SK-N-SH (cell line): Measurements from ENCODE around the gene SPAG4. TPM values are rescaled to one million over a fixed set of nuclear protein-coding genes. Genes with fewer than 3 reads are reported as not detected.
A peak's percentile ranks its signal among the peaks of the same experiment; 100 is the strongest.

ENCODE experiments used
- CTCF ChIA-PET: fragments of 300-600, 350-600 bp; formaldehyde crosslinking; extraction: SDS; loops from one replicate; lab custom pipeline; 2021; lab: Yijun Ruan, JAX
- POLR2A ChIA-PET: fragments of 350-600 bp; sonication (Branson Sonifier 250); formaldehyde crosslinking; extraction: SDS; loops from one replicate; lab custom pipeline; 2020; ENCODE audit warnings: antibody characterized with exemption, inconsistent platforms; lab: Yijun Ruan, JAX
- DNase-seq: peaks from one replicate; pipeline ENCODE4 v3.0.0; 2012
- H2AFZ ChIP-seq: fragments of 200-600 bp; sonication (generic); 2 replicates; pipeline ENCODE4 v1.8.1; 2016; ENCODE audit warnings: antibody characterized with exemption, mild to moderate bottlenecking, low read depth
- H3F3A ChIP-seq: fragments of 200-600 bp; sonication (generic); replicated peaks from 2 replicates; pipeline ENCODE3; 2016; ENCODE audit warnings: antibody characterized with exemption, mild to moderate bottlenecking; ENCODE audit not compliant: insufficient read depth
- H3K27ac ChIP-seq, 2 experiments: fragments of 200-500 bp in 1 of 2; fragments of 200-600 bp in 1 of 2; sonication (Bioruptor generic) in 1 of 2; sonication (generic), shearing (Covaris generic) in 1 of 2; 2 replicates each; pipeline versions ENCODE4 v1.5.1 to v1.6.1; 2014 to 2016; ENCODE audit warnings: low read depth in 2 of 2, inconsistent platforms in 1 of 2, low read length in 1 of 2, mild to moderate bottlenecking in 1 of 2, mixed read lengths in 1 of 2
- H3K27me3 ChIP-seq: fragments of 200-600 bp; sonication (generic), shearing (Covaris generic); 2 replicates; pipeline ENCODE4 v1.6.1; 2016; ENCODE audit warnings: mixed run types; ENCODE audit not compliant: insufficient read depth
- H3K36me3 ChIP-seq, 2 experiments: fragments of 200-500 bp in 1 of 2; fragments of 200-600 bp in 1 of 2; sonication (Bioruptor generic) in 1 of 2; sonication (generic) in 1 of 2; replicated peaks in 1 of 2; 2 replicates each; pipeline versions ENCODE3 to v1.5.1; 2014 to 2016; ENCODE audit warnings: low read length in 1 of 2, mild to moderate bottlenecking in 1 of 2; ENCODE audit not compliant: insufficient read depth in 2 of 2, control insufficient read depth in 1 of 2
- H3K4me1 ChIP-seq, 2 experiments: fragments of 200-500 bp in 1 of 2; fragments of 200-600 bp in 1 of 2; sonication (Bioruptor generic) in 1 of 2; sonication (generic), shearing (Covaris generic) in 1 of 2; 2 replicates each; pipeline versions ENCODE4 v1.5.1 to v1.6.1; 2014 to 2016; ENCODE audit warnings: low read depth in 1 of 2, low read length in 1 of 2, mixed run types in 1 of 2; ENCODE audit not compliant: insufficient read depth in 2 of 2, control insufficient read depth in 1 of 2
- H3K4me2 ChIP-seq: fragments of 200-600 bp; sonication (generic), shearing (Covaris generic); 2 replicates; pipeline ENCODE4 v1.6.1; 2017; ENCODE audit warnings: mixed run types
- H3K4me3 ChIP-seq, 2 experiments: fragments of 200-500 bp in 1 of 2; fragments of 200-600 bp in 1 of 2; sonication (Bioruptor generic) in 1 of 2; sonication (generic), shearing (Covaris generic) in 1 of 2; 2 replicates each; pipeline versions ENCODE4 v1.5.1 to v1.8.1; 2014 to 2016; ENCODE audit warnings: low read depth in 2 of 2, inconsistent platforms in 1 of 2, low read length in 1 of 2, mild to moderate bottlenecking in 1 of 2, mixed read lengths in 1 of 2, moderate library complexity in 1 of 2
- H3K79me2 ChIP-seq: fragments of 200-600 bp; sonication (generic); 2 replicates; pipeline ENCODE4 v1.8.1; 2017; ENCODE audit warnings: mild to moderate bottlenecking; ENCODE audit not compliant: insufficient read depth
- H3K9ac ChIP-seq: fragments of 200-600 bp; sonication (generic); 2 replicates; pipeline ENCODE4 v1.6.1; 2017; ENCODE audit warnings: mixed run types
- H3K9me2 ChIP-seq: fragments of 200-600 bp; sonication (generic); 2 replicates; pipeline ENCODE4 v1.6.1; 2017; ENCODE audit warnings: mixed run types
- H3K9me3 ChIP-seq: fragments of 200-600 bp; sonication (generic); 2 replicates; pipeline ENCODE4 v1.6.1; 2017; ENCODE audit warnings: mixed run types, mild to moderate bottlenecking, moderate library complexity
- H4K20me1 ChIP-seq: fragments of 200-600 bp; sonication (generic); 2 replicates; pipeline ENCODE4 v1.6.1; 2017; ENCODE audit warnings: mild to moderate bottlenecking, mixed run types; ENCODE audit not compliant: insufficient read depth
- CTCF ChIP-seq: fragments of 200-600 bp; sonication (generic); IDR thresholded peaks from 2 replicates; pipeline ENCODE4 v1.6.1; 2017; ENCODE audit warnings: antibody characterized with exemption, mild to moderate bottlenecking, moderate library complexity
- EZH2phosphoT487 ChIP-seq: fragments of 200-600 bp; sonication (generic); IDR thresholded peaks from 2 replicates; pipeline ENCODE4 v1.6.1; 2017; ENCODE audit warnings: low read depth, mixed run types, mild to moderate bottlenecking, antibody characterized with exemption, moderate library complexity, borderline replicate concordance
- FOXJ3 ChIP-seq: sonication (generic); formaldehyde crosslinking; IDR thresholded peaks from 2 replicates; pipeline ENCODE4 v1.5.1; 2020; ENCODE audit warnings: mild to moderate bottlenecking, missing genetic modification reagents
- GABPA ChIP-seq: IDR thresholded peaks from 2 replicates; pipeline ENCODE4 v1.4.0; 2012; ENCODE audit warnings: low read depth, mild to moderate bottlenecking
- GATA2 ChIP-seq: sonication (generic); formaldehyde crosslinking; IDR thresholded peaks from 2 replicates; pipeline ENCODE4 v1.5.0; 2020; ENCODE audit warnings: mild to moderate bottlenecking, missing genetic modification reagents
- MAX ChIP-seq: IDR thresholded peaks from 2 replicates; pipeline ENCODE4 v1.4.0; 2012; ENCODE audit warnings: low read depth
- MEF2A ChIP-seq: IDR thresholded peaks from 2 replicates; pipeline ENCODE4 v1.4.0; 2012; ENCODE audit warnings: low read depth, borderline replicate concordance
- MXI1 ChIP-seq: IDR thresholded peaks from 2 replicates; pipeline ENCODE4 v1.6.1; 2012; ENCODE audit warnings: mild to moderate bottlenecking, low read depth, low read length, improper control_type of control experiment
- NFIC ChIP-seq: IDR thresholded peaks from 2 replicates; pipeline ENCODE4 v1.4.0; 2012; ENCODE audit warnings: borderline replicate concordance
- NRF1 ChIP-seq: IDR thresholded peaks from 2 replicates; pipeline ENCODE4 v1.6.1; 2012; ENCODE audit warnings: low read depth, mild to moderate bottlenecking, low read length
- POLR2AphosphoS5 ChIP-seq: IDR thresholded peaks from 2 replicates; pipeline ENCODE4 v1.6.1; 2012; ENCODE audit warnings: low read depth, low read length
- RAD21 ChIP-seq: IDR thresholded peaks from 2 replicates; pipeline ENCODE4 v1.6.1; 2012; ENCODE audit warnings: mild to moderate bottlenecking, low read length
- RXRA ChIP-seq: IDR thresholded peaks from 2 replicates; pipeline ENCODE4 v1.4.0; 2012; ENCODE audit warnings: low read depth, mild to moderate bottlenecking, borderline replicate concordance
- SIN3A ChIP-seq: IDR thresholded peaks from 2 replicates; pipeline ENCODE4 v1.6.1; 2012; ENCODE audit warnings: low read depth, mild to moderate bottlenecking, low read length, moderate library complexity, borderline replicate concordance
- TAF1 ChIP-seq: IDR thresholded peaks from 2 replicates; pipeline ENCODE4 v1.6.1; 2012; ENCODE audit warnings: low read depth, mild to moderate bottlenecking, low read length, moderate library complexity, borderline replicate concordance
- USF2 ChIP-seq: fragments of 150-350 bp; IDR thresholded peaks from 2 replicates; pipeline ENCODE4 v1.6.1; 2017; ENCODE audit warnings: antibody characterized with exemption, low read length, low read depth, borderline replicate concordance
- WGBS: methylation state at CpG from one replicate; pipeline ENCODE4 v1.1.6; 2017; ENCODE audit warnings: low lambda C conversion rate; 5-methylcytosine and 5-hydroxymethylcytosine counted together
- polyA plus RNA-seq, 3 experiments: library from polyadenylated mRNA; depleted of rRNA; stranded (reverse); fragments of >200 nt; gene quantifications; 2 replicates each; pipeline ENCODE4 v1.2.3, GENCODE V29; 2012
- TF ChIP-seq, protein P1 (sequence below): IDR thresholded peaks from 2 replicates; pipeline ENCODE4; 2012

Gene SPAG4
- polyA plus RNA-seq, 1 of the 3 experiments (the other 2 are of a cell fraction): 6.9 TPM

DNA sequence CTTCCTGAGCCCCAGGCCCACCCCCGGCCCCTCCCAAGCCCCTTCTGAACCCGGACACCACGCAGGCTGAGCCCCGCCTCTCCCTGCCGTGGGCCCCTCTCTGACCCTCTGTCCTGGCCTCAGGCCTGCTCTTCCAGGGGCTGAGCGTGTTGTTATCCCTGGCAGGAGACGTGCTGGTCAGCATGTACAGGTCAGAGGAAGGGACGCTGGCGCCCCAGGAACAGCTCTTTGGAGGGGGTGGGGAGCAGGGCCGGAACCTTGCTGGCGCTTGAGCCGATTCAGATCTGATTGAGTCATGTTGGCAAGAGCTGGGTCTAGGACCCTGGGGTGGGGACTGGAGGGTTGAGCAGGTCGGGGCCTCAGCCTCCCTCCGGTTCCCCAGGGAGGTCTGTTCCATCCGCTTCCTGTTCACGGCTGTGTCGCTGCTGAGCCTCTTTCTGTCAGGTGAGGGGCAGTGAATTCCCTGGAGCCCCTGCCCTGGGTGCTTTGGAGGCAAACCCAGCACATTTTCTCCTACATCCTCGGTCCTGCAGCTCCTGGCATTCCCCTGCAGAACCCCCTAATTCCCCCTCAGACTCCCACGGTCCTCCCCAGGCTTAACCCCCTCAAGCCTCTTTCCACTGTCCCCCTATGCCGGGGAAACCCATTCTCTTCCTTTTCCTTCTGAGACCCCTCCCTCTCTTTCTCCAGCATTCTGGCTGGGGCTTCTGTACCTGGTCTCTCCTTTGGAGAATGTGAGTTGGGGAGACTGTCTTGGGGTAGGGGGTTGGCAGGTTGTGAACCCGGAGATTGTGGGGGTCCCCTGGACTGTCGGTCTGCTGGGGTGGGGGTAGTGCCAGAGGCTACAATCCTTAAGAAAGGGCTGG is 2.0 kb downstream of the SPAG4 start:
- Histone ChIP-seq H3K79me2 (peaks cover 14% of the 10 kb centered on the region), H3K9ac (peak overlapping the region; percentile 71), H3K4me3 (peak overlapping the region; percentile 48 to 83), H3K27me3 (no peaks in the 10 kb centered on the region), H4K20me1 (no peaks in the 10 kb centered on the region), H3K4me2 (peak overlapping the region; percentile 77), H3K9me3 (no peaks in the 10 kb centered on the region), H3K27ac (peak overlapping the region; percentile 51 to 80; a peak in 3 of 4 replicates), H3F3A (peaks cover 46% of the 10 kb centered on the region), H3K9me2 (no peaks in the 10 kb centered on the region), H3K36me3 (peaks cover 9 to 12% of the 10 kb centered on the region in 2 experiments), H3K4me1 (peaks cover 8 to 11% of the 10 kb centered on the region in 2 experiments; a peak in 1 of 4 replicates), H2AFZ (peak overlapping the region; percentile 33)
- ChIA-PET CTCF (interaction anchor here (1.0 to 4.9 kb wide), 12 partner anchors 8 to 268 kb away, joined by 3 to 42 read pairs (median 8); partner anchors contain the start of genes CPNE1 and RBM12), POLR2A (interaction anchor here (0.6 to 6.5 kb wide), 8 partner anchors 9 to 325 kb away, joined by 3 to 33 read pairs (median 4); partner anchors contain the start of genes CEP250, CPNE1, ERGIC3 and RBM12)
- peak; percentile 81 for DNase-seq
- WGBS: 23% methylated on average over 13 of the region's 22 CpGs
- TF ChIP-seq NRF1 (no peak), NFIC (no peak), MXI1 (peak; percentile 63; the same call in 1 of the 2 replicates), GABPA (peak; percentile 14; the same call in 1 of the 2 replicates), EZH2phosphoT487 (no peak), MEF2A (no peak), RAD21 (peak; percentile 39; the same call in 1 of the 2 replicates), SIN3A (0 out of 2 replicates have a peak, but pooled peaks have one; percentile 17), GATA2 (CRISPR knock-in tag) (no peak), CTCF (peak; percentile 46), TAF1 (no peak), FOXJ3 (CRISPR knock-in tag) (no peak), USF2 (no peak), POLR2AphosphoS5 (no peak), MAX (peak; percentile 19; the same call in 1 of the 2 replicates), RXRA (no peak)
- TF ChIP-seq, protein P1, sequence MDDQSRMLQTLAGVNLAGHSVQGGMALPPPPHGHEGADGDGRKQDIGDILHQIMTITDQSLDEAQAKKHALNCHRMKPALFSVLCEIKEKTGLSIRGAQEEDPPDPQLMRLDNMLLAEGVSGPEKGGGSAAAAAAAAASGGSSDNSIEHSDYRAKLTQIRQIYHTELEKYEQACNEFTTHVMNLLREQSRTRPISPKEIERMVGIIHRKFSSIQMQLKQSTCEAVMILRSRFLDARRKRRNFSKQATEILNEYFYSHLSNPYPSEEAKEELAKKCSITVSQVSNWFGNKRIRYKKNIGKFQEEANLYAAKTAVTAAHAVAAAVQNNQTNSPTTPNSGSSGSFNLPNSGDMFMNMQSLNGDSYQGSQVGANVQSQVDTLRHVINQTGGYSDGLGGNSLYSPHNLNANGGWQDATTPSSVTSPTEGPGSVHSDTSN: 0 out of 2 replicates have a peak, but pooled peaks have one; percentile 9
